ENCODE measurements around the gene MUSTN1.

GRCh38 chr3:52817860-52818259 is 17.0 kb downstream of the MUSTN1 start:
- no peak for TF ChIP-seq CTCF (IDR thresholded peaks at IDR 0.05)
- no peak for TF ChIP-seq EZH2 (IDR thresholded peaks at IDR 0.05; ENCODE audit: borderline replicate concordance, insufficient read depth, low read depth, low read length, poor library complexity, severe bottlenecking)
